Liver (tissue), 9 donors: ENCODE data around the gene SH3PXD2A. TPM values are rescaled to one million over a fixed set of nuclear protein-coding genes. Genes with fewer than 3 reads are reported as not detected.

ENCODE experiments used
- DNase-seq: peaks from one replicate; pipeline ENCODE4 v3.0.0-alpha.2; 2017; ENCODE audit warnings: low spot score
- H3K27ac ChIP-seq, 2 donors: one replicate each; pipeline ENCODE4 v1.7.0; 2013; ENCODE audit warnings: inconsistent platforms in 2 of 2, low read length in 2 of 2, control low read depth in 1 of 2, low read depth in 1 of 2, mild to moderate bottlenecking in 1 of 2
- H3K27me3 ChIP-seq, 4 donors: one replicate each; pipeline versions ENCODE4 v1.6.1 to v1.7.0; 2013; ENCODE audit warnings: low read length in 3 of 4, inconsistent platforms in 1 of 4, mild to moderate bottlenecking in 1 of 4, moderate library complexity in 1 of 4; ENCODE audit not compliant: control insufficient read depth in 4 of 4, insufficient read depth in 4 of 4
- H3K36me3 ChIP-seq, 4 donors: one replicate each; pipeline versions ENCODE4 v1.6.1 to v1.7.0; 2013; ENCODE audit warnings: low read length in 3 of 4, mild to moderate bottlenecking in 3 of 4, low read depth in 1 of 4, moderate library complexity in 1 of 4; ENCODE audit not compliant: control insufficient read depth in 4 of 4, insufficient read depth in 3 of 4
- H3K4me1 ChIP-seq, 4 donors: one replicate each; pipeline versions ENCODE4 v1.6.1 to v1.7.0; 2013; ENCODE audit warnings: low read length in 3 of 4, mild to moderate bottlenecking in 3 of 4, moderate library complexity in 1 of 4; ENCODE audit not compliant: control insufficient read depth in 4 of 4, insufficient read depth in 4 of 4
- H3K4me3 ChIP-seq, 3 donors: one replicate each; pipeline versions ENCODE4 v1.6.1 to v1.7.0; 2013; ENCODE audit warnings: low read length in 3 of 3, control low read depth in 1 of 3, low read depth in 1 of 3, mild to moderate bottlenecking in 1 of 3
- H3K9ac ChIP-seq, 2 donors: one replicate each; pipeline ENCODE4 v1.7.0; 2013; ENCODE audit warnings: low read length in 2 of 2, mild to moderate bottlenecking in 2 of 2, moderate library complexity in 2 of 2, control low read depth in 1 of 2, low read depth in 1 of 2
- H3K9me3 ChIP-seq, 4 donors: one replicate each; pipeline versions ENCODE4 v1.6.1 to v1.7.0; 2013; ENCODE audit warnings: low read length in 3 of 4; ENCODE audit not compliant: control insufficient read depth in 4 of 4
- ATF3 ChIP-seq: IDR thresholded peaks from 2 replicates; pipeline ENCODE4 v1.6.1; 2016; ENCODE audit warnings: antibody characterized with exemption
- CTCF ChIP-seq: fragments of 150-350 bp; IDR thresholded peaks from 2 replicates; pipeline ENCODE4 v1.5.1; 2017; ENCODE audit warnings: improper control_type of control experiment, low read depth, low read length; ENCODE audit not compliant: missing input control
- EGR1 ChIP-seq, 2 donors: IDR thresholded peaks; 2 replicates each; pipeline ENCODE4 v1.6.1; 2016 to 2018; ENCODE audit warnings: antibody characterized with exemption in 2 of 2, low read depth in 2 of 2
- FOXA1 ChIP-seq: IDR thresholded peaks from 2 replicates; pipeline ENCODE4 v1.6.1; 2016; ENCODE audit warnings: antibody characterized with exemption
- FOXA2 ChIP-seq: IDR thresholded peaks from 2 replicates; pipeline ENCODE4 v1.6.1; 2016; ENCODE audit warnings: antibody characterized with exemption
- GABPA ChIP-seq, 2 donors: IDR thresholded peaks in 1 of 2; conservative IDR thresholded peaks in 1 of 2; 2 replicates each; pipeline ENCODE4 v1.6.1; 2016; ENCODE audit warnings: antibody characterized with exemption in 2 of 2, mild to moderate bottlenecking in 1 of 2, moderate library complexity in 1 of 2
- HNF4A ChIP-seq, 2 donors: conservative IDR thresholded peaks; 2 replicates each; pipeline ENCODE4 v1.6.1; 2016; ENCODE audit warnings: antibody characterized with exemption in 2 of 2, mild to moderate bottlenecking in 2 of 2
- HNF4G ChIP-seq: IDR thresholded peaks from 2 replicates; pipeline ENCODE4 v1.6.1; 2016; ENCODE audit warnings: antibody characterized with exemption
- MAX ChIP-seq: IDR thresholded peaks from 2 replicates; pipeline ENCODE4 v1.6.1; 2016; ENCODE audit warnings: antibody characterized with exemption
- NR2F2 ChIP-seq: IDR thresholded peaks from 2 replicates; pipeline ENCODE4 v1.6.1; 2016; ENCODE audit warnings: antibody characterized with exemption
- RAD21 ChIP-seq, 2 donors: IDR thresholded peaks; 2 replicates each; pipeline ENCODE4 v1.6.1; 2016; ENCODE audit warnings: antibody characterized with exemption in 2 of 2, mild to moderate bottlenecking in 2 of 2
- REST ChIP-seq: IDR thresholded peaks from 2 replicates; pipeline ENCODE4 v1.6.1; 2016; ENCODE audit warnings: antibody characterized with exemption, mild to moderate bottlenecking
- RXRA ChIP-seq, 2 donors: IDR thresholded peaks; 2 replicates each; pipeline ENCODE4 v1.6.1; 2017 to 2018; ENCODE audit warnings: antibody characterized with exemption in 2 of 2, mild to moderate bottlenecking in 1 of 2
- SP1 ChIP-seq: IDR thresholded peaks from 2 replicates; pipeline ENCODE4 v1.6.1; 2018; ENCODE audit warnings: antibody characterized with exemption, mild to moderate bottlenecking
- TAF1 ChIP-seq: conservative IDR thresholded peaks from 2 replicates; pipeline ENCODE4 v1.6.1; 2016; ENCODE audit warnings: antibody characterized with exemption, mild to moderate bottlenecking
- YY1 ChIP-seq: IDR thresholded peaks from 2 replicates; pipeline ENCODE4 v1.6.1; 2016; ENCODE audit warnings: antibody characterized with exemption, mild to moderate bottlenecking
- ZBTB33 ChIP-seq: IDR thresholded peaks from 2 replicates; pipeline ENCODE4 v1.6.1; 2016; ENCODE audit warnings: antibody characterized with exemption
- WGBS: extraction: QIAGEN DNeasy Blood & Tissue Kit; methylation state at CpG from one replicate; pipeline ENCODE4 v1.1.7; 2013; 5-methylcytosine and 5-hydroxymethylcytosine counted together
- polyA plus RNA-seq, 2 donors: library from polyadenylated mRNA; stranded (reverse) in 1 of 2; unstranded in 1 of 2; fragments of 200-250 nt in 1 of 2; fragments of >200 nt in 1 of 2; fragmentation: Nextera tagmentation in 1 of 2; extraction: Ambion mirVana in 1 of 2; gene quantifications; one replicate each; pipeline versions ENCODE4 v1.2.1 to v1.2.3, GENCODE V29; 2013 to 2015
- total RNA-seq, 2 donors: library from RNA; depleted of rRNA; stranded (reverse); fragments of >200 nt; gene quantifications; one replicate each; pipeline ENCODE4 v1.2.3, GENCODE V29; 2014
- donor health status: healthy.
- donor health status: healthy.
- donor health status: healthy.
- donor health status: healthy.
- donor health status: healthy.

SH3PXD2A gene
- total and polyA plus RNA-seq, 4 donors = 0.82 to 5.5 (median 3.9) TPM

- no peaks in the 10 kb centered on the region for H3K27me3 ChIP-seq
- H3K9ac ChIP-seq = no peak overlapping the region
- no peaks in the 10 kb centered on the region for H3K9me3 ChIP-seq
- no peaks in the 10 kb centered on the region for H3K36me3 ChIP-seq
- no peak overlapping the region for H3K4me3 ChIP-seq
- no peak overlapping the region for H3K27ac ChIP-seq
- no peak for TF ChIP-seq TAF1
- no peak for TF ChIP-seq GABPA (IDR thresholded peaks at IDR 0.05 in 1 of 2, conservative IDR thresholded peaks at IDR 0.05 in 1 of 2)
- TF ChIP-seq HNF4G = no peak
- no peak for TF ChIP-seq RAD21 (IDR thresholded peaks at IDR 0.05)
- TF ChIP-seq MAX = no peak
- TF ChIP-seq SP1 = no peak
- no peak for TF ChIP-seq ATF3
- no peak for TF ChIP-seq EGR1 (IDR thresholded peaks at IDR 0.05; ENCODE audit: low read depth in 2 of 2)
- TF ChIP-seq HNF4A (conservative IDR thresholded peaks at IDR 0.05) = no peak
- no peak for TF ChIP-seq CTCF
- TF ChIP-seq FOXA2 = no peak
- TF ChIP-seq YY1 = no peak
- no peak for TF ChIP-seq REST
- TF ChIP-seq RXRA (IDR thresholded peaks at IDR 0.05) = no peak
- peaks cover 8 to 30% (median 23%) of the 10 kb centered on the region in 4 donors for H3K4me1 ChIP-seq
- DNase-seq = no peak
- WGBS = 98% methylated on average over 6 of the region's 6 CpGs
Observed at GRCh38 chr10:103807996-103808395, 47.4 kb downstream of the SH3PXD2A start.

- Histone ChIP-seq H3K36me3 (no peaks in the 10 kb centered on the region), H3K27me3 (no peaks in the 10 kb centered on the region), H3K4me3 (no peak overlapping the region), H3K9ac (no peak overlapping the region), H3K9me3 (no peaks in the 10 kb centered on the region), H3K27ac (no peak overlapping the region), H3K4me1 (peaks cover 4 to 17% (median 10%) of the 10 kb centered on the region in 4 donors)
- 87% methylated on average over 12 of the region's 12 CpGs for WGBS
- no peak for DNase-seq
- TF ChIP-seq RXRA (IDR thresholded peaks at IDR 0.05) (no peak), FOXA1 (no peak), EGR1 (IDR thresholded peaks at IDR 0.05; ENCODE audit: low read depth in 2 of 2) (no peak), FOXA2 (no peak), REST (no peak), CTCF (no peak), NR2F2 (no peak), HNF4A (conservative IDR thresholded peaks at IDR 0.05) (no peak), YY1 (no peak), ZBTB33 (no peak)
Observed at GRCh38 chr10:103806395-103807187, 48.8 kb downstream of the SH3PXD2A start.
